ENCODE measurements around the gene ALKBH4. TPM values are rescaled to one million over a fixed set of nuclear protein-coding genes. Genes with fewer than 3 reads are reported as not detected.
"Not testable (repeated sequence)": the region's sequence is repeated elsewhere in the genome, so short reads cannot be mapped to it uniquely, and the experiment has no call there.

Gene ALKBH4
- total RNA-seq, 4 donors from 2014 or later: 10.7 to 40.5 (median 18.7) TPM

- H3K36me3 ChIP-seq: peaks cover 0 to 30% (median 0%) of the 10 kb centered on the region in 3 donors
- no peak overlapping the region for H3K4me3 ChIP-seq
- no peak for DNase-seq
- H3K9me3 ChIP-seq: no peaks in the 10 kb centered on the region
- TF ChIP-seq CTCF (IDR thresholded peaks at IDR 0.05) (no peak), POLR2A (IDR thresholded peaks at IDR 0.05) (no peak)
- H3K4me1 ChIP-seq: no peaks in the 10 kb centered on the region
- no peaks in the 10 kb centered on the region for H3K27me3 ChIP-seq
- no peak overlapping the region for H3K27ac ChIP-seq
Measured at GRCh38 chr7:102455596-102455995, 9.1 kb downstream of the ALKBH4 start.

GRCh38 chr7:102454932-102455331, 9.7 kb downstream of the ALKBH4 start:
- H3K27me3 ChIP-seq, DNase-seq: not testable (repeated sequence)

GRCh38 chr7:102454468-102454867, 10.2 kb downstream of the ALKBH4 start:
- no peak for DNase-seq
- Histone ChIP-seq H3K36me3 (peaks cover 0 to 30% (median 0%) of the 10 kb centered on the region in 3 donors), H3K4me1 (no peaks in the 10 kb centered on the region), H3K9me3 (no peaks in the 10 kb centered on the region), H3K4me3 (no peak overlapping the region), H3K27ac (no peak overlapping the region), H3K27me3 (no peaks in the 10 kb centered on the region)
- TF ChIP-seq CTCF (IDR thresholded peaks at IDR 0.05): no peak
- no peak for TF ChIP-seq POLR2A (IDR thresholded peaks at IDR 0.05)

More at GRCh38 chr7:102454932-102455331, 9.7 kb downstream of the ALKBH4 start:
- not testable (repeated sequence) for H3K9me3 ChIP-seq, H3K27ac ChIP-seq, H3K4me1 ChIP-seq, H3K4me3 ChIP-seq
- peaks cover 0 to 30% (median 0%) of the 10 kb centered on the region in 3 donors for H3K36me3 ChIP-seq

GRCh38 chr7:102453319-102453718, 11.3 kb downstream of the ALKBH4 start:
- Histone ChIP-seq H3K4me1 (no peaks in the 10 kb centered on the region), H3K4me3 (no peak overlapping the region), H3K27me3 (no peaks in the 10 kb centered on the region), H3K36me3 (peaks cover 0 to 27% (median 0%) of the 10 kb centered on the region in 3 donors), H3K9me3 (no peaks in the 10 kb centered on the region), H3K27ac (no peak overlapping the region)
- TF ChIP-seq POLR2A (IDR thresholded peaks at IDR 0.05) (no peak), CTCF (IDR thresholded peaks at IDR 0.05) (no peak)
- DNase-seq: no peak

- H3K4me3 ChIP-seq: no peak overlapping the region
- no peak for TF ChIP-seq CTCF (IDR thresholded peaks at IDR 0.05)
- no peak for TF ChIP-seq POLR2A (IDR thresholded peaks at IDR 0.05)
- no peaks in the 10 kb centered on the region for H3K4me1 ChIP-seq
- H3K36me3 ChIP-seq: peaks cover 0 to 20% (median 0%) of the 10 kb centered on the region in 3 donors
- DNase-seq: no peak
- H3K27me3 ChIP-seq: no peaks in the 10 kb centered on the region
- H3K27ac ChIP-seq: no peak overlapping the region
- no peaks in the 10 kb centered on the region for H3K9me3 ChIP-seq
Measured at GRCh38 chr7:102452451-102452850, 12.2 kb downstream of the ALKBH4 start.

GRCh38 chr7:102451371-102452054, 13.2 kb downstream of the ALKBH4 start:
- Histone ChIP-seq H3K27me3 (no peaks in the 10 kb centered on the region), H3K4me3 (no peak overlapping the region), H3K9me3 (no peaks in the 10 kb centered on the region), H3K4me1 (no peaks in the 10 kb centered on the region), H3K36me3 (peaks cover 0 to 20% (median 0%) of the 10 kb centered on the region in 3 donors), H3K27ac (no peak overlapping the region)
- DNase-seq: no peak
- TF ChIP-seq POLR2A (IDR thresholded peaks at IDR 0.05) (no peak), CTCF (IDR thresholded peaks at IDR 0.05) (no peak)
